ENCODE data around the gene DENND6B. TPM values are rescaled to one million over a fixed set of nuclear protein-coding genes. Genes with fewer than 3 reads are reported as not detected.

The DENND6B gene
- polyA plus RNA-seq, 1 donor from 2014 or later: 51.0 TPM

DNA sequence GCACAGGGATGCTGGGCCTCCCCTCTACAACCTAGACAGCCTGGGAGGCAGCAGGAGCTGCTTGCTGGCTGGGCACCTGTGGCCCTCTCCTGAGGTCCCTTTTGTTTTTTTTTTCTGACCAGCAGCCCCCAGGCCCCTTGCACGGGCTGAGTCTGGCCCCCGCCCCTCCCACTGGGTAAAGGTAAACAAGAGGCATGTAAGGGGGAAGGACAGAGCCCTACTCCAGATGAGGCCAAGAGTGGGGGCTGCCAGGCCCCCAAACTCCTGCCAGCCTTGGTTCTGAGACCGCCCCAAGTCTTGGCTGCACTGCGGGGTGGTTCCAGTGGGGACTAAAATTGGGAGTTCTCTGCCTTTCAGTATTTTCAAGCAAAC is 28.6 kb downstream of the DENND6B start:
- Histone ChIP-seq H3K9me2 (ENCODE audit: insufficient read depth, low read length) (no peaks in the 10 kb centered on the region), H3K4me2 (ENCODE audit: low read length) (no peak overlapping the region), H3K36me3 (ENCODE audit: insufficient read depth, low read length) (no peaks in the 10 kb centered on the region), H3K79me2 (replicated peaks; ENCODE audit: insufficient read depth, low read length) (peaks cover 55% of the 10 kb centered on the region), H3K27ac (ENCODE audit: low read length) (no peak overlapping the region), H3K9me3 (ENCODE audit: low read length) (no peaks in the 10 kb centered on the region), H3K27me3 (ENCODE audit: insufficient read depth, low read depth, low read length) (no peaks in the 10 kb centered on the region), H3K9ac (ENCODE audit: low read length) (no peak overlapping the region), H3F3A (ENCODE audit: insufficient read depth, low read length, poor library complexity, severe bottlenecking) (no peaks in the 10 kb centered on the region), H4K20me1 (ENCODE audit: insufficient read depth) (peaks cover 13% of the 10 kb centered on the region), H3K4me3 (ENCODE audit: low read length) (no peak overlapping the region), H2AFZ (ENCODE audit: low read depth, low read length) (no peak overlapping the region)
- TF ChIP-seq, protein P1, sequence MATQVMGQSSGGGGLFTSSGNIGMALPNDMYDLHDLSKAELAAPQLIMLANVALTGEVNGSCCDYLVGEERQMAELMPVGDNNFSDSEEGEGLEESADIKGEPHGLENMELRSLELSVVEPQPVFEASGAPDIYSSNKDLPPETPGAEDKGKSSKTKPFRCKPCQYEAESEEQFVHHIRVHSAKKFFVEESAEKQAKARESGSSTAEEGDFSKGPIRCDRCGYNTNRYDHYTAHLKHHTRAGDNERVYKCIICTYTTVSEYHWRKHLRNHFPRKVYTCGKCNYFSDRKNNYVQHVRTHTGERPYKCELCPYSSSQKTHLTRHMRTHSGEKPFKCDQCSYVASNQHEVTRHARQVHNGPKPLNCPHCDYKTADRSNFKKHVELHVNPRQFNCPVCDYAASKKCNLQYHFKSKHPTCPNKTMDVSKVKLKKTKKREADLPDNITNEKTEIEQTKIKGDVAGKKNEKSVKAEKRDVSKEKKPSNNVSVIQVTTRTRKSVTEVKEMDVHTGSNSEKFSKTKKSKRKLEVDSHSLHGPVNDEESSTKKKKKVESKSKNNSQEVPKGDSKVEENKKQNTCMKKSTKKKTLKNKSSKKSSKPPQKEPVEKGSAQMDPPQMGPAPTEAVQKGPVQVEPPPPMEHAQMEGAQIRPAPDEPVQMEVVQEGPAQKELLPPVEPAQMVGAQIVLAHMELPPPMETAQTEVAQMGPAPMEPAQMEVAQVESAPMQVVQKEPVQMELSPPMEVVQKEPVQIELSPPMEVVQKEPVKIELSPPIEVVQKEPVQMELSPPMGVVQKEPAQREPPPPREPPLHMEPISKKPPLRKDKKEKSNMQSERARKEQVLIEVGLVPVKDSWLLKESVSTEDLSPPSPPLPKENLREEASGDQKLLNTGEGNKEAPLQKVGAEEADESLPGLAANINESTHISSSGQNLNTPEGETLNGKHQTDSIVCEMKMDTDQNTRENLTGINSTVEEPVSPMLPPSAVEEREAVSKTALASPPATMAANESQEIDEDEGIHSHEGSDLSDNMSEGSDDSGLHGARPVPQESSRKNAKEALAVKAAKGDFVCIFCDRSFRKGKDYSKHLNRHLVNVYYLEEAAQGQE (IDR thresholded peaks at IDR 0.05; ENCODE audit: borderline replicate concordance): no peak
- no peak for TF ChIP-seq RAD21 (conservative IDR thresholded peaks at IDR 0.05)
- no peak for TF ChIP-seq TAF1 (IDR thresholded peaks at IDR 0.05; ENCODE audit: low read depth)
- TF ChIP-seq POLR2AphosphoS5 (IDR thresholded peaks at IDR 0.05): no peak
- TF ChIP-seq EZH2 (IDR thresholded peaks at IDR 0.05; ENCODE audit: borderline replicate concordance, insufficient read depth, low read length, poor library complexity, severe bottlenecking): no peak
- TF ChIP-seq, protein P2, sequence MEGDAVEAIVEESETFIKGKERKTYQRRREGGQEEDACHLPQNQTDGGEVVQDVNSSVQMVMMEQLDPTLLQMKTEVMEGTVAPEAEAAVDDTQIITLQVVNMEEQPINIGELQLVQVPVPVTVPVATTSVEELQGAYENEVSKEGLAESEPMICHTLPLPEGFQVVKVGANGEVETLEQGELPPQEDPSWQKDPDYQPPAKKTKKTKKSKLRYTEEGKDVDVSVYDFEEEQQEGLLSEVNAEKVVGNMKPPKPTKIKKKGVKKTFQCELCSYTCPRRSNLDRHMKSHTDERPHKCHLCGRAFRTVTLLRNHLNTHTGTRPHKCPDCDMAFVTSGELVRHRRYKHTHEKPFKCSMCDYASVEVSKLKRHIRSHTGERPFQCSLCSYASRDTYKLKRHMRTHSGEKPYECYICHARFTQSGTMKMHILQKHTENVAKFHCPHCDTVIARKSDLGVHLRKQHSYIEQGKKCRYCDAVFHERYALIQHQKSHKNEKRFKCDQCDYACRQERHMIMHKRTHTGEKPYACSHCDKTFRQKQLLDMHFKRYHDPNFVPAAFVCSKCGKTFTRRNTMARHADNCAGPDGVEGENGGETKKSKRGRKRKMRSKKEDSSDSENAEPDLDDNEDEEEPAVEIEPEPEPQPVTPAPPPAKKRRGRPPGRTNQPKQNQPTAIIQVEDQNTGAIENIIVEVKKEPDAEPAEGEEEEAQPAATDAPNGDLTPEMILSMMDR (IDR thresholded peaks at IDR 0.05; ENCODE audit: poor library complexity, severe bottlenecking): no peak
- no peak for TF ChIP-seq MXI1 (conservative IDR thresholded peaks at IDR 0.05; ENCODE audit: poor library complexity, severe bottlenecking)
- no peak for TF ChIP-seq SMC3 (conservative IDR thresholded peaks at IDR 0.05; ENCODE audit: poor library complexity)
- TF ChIP-seq EP300 (conservative IDR thresholded peaks at IDR 0.05; ENCODE audit: poor library complexity, severe bottlenecking): no peak

DNA sequence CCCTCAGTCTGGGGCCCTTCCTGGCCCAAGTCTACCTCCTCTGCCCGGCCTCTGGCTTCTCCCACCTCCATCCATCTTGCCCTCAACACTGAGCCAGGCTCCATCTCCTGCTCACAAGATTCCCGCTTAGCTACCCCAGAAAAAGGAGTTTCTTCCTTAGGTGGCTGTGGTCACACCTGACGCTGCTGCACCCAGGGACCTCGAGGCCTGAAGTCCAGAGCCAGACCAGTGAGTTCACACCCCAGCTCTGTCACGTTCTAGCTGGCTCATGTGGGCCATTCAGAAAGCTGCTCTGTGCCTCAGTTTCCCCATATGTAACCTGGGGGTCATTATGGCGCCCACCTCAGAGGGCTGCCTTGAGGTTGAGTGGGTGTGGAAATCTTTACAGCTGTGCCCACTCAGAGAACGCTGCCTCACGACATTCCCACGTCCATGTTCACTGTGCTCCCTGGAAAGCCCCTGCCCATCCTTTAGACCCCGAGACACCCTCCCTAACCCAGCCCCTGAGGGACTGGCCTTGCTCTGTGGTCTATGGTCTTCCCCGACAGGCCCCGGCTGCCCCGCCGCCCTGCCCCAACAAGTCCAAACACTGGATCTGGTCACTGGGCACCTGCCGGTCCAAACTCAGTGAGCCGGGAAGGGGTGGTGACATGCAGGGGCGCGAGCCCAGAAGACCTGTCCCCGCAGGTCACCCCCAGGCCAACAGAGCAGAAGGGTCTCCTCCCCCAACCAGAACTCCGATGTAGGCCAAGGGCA is 29.1 kb downstream of the DENND6B start:
- H3K27ac ChIP-seq (ENCODE audit: low read length): no peak overlapping the region
- H3K36me3 ChIP-seq (ENCODE audit: insufficient read depth, low read length): no peaks in the 10 kb centered on the region
- no peaks in the 10 kb centered on the region for H3K27me3 ChIP-seq (ENCODE audit: insufficient read depth, low read depth, low read length)
- H3K9me2 ChIP-seq (ENCODE audit: insufficient read depth, low read length): no peaks in the 10 kb centered on the region
- no peak overlapping the region for H3K4me3 ChIP-seq (ENCODE audit: low read length)
- no peak overlapping the region for H3K4me2 ChIP-seq (ENCODE audit: low read length)
- H4K20me1 ChIP-seq (ENCODE audit: insufficient read depth): peaks cover 10% of the 10 kb centered on the region
- TF ChIP-seq EP300 (conservative IDR thresholded peaks at IDR 0.05; ENCODE audit: poor library complexity, severe bottlenecking) (no peak), RAD21 (conservative IDR thresholded peaks at IDR 0.05) (no peak), SMC3 (conservative IDR thresholded peaks at IDR 0.05; ENCODE audit: poor library complexity) (no peak), MXI1 (conservative IDR thresholded peaks at IDR 0.05; ENCODE audit: poor library complexity, severe bottlenecking) (no peak)
- no peaks in the 10 kb centered on the region for H3K9me3 ChIP-seq (ENCODE audit: low read length)
- no peak overlapping the region for H2AFZ ChIP-seq (ENCODE audit: low read depth, low read length)
- H3F3A ChIP-seq (ENCODE audit: insufficient read depth, low read length, poor library complexity, severe bottlenecking): no peaks in the 10 kb centered on the region
- peaks cover 53% of the 10 kb centered on the region for H3K79me2 ChIP-seq (replicated peaks; ENCODE audit: insufficient read depth, low read length)
- H3K9ac ChIP-seq (ENCODE audit: low read length): no peak overlapping the region
